EH (cell line): ENCODE measurements around the gene TUSC2.

Experiments used
- DNase-seq: peaks from one replicate; pipeline ENCODE4 v3.0.0-alpha.2; 2015; ENCODE audit warnings: low read depth

The TUSC2 gene, protein sequence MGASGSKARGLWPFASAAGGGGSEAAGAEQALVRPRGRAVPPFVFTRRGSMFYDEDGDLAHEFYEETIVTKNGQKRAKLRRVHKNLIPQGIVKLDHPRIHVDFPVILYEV

DNA sequence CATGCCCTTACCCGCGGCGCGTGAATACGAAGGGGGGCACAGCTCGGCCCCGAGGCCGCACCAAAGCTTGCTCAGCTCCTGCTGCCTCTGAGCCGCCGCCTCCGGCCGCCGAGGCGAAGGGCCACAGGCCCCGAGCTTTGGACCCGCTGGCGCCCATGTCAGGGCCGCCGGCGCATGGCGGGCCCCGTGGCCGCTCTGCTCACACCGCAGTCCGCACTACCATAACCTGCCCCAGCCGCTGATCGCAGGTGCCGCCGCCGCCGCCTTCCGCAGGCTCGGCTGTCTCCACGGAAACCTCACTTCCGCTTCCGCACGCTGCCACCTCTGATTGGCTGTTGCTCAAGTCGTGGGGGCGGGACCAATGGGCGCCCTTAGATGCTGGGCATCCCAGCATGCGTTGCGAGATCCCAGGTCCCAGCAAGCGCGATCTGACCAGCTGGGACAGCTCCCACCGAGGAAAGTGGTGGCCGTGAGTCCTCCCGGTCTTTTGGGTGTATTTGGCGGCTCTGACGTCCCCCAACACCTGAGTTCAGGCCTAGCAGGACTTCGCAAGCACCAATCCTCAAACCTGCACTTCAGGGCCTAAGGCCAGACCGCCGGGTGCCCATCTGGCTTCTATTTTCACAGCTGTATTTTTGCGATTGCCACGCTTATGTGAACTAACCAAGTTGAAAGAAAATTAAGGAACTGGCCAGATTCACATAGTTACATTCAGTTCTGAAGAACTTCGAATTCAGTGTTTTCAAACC, at the start of gene TUSC2:
TSS of gene TUSC2 (minus strand) at position 281 of the 749 bp plus-strand sequence. CDS start at position 157, 124 bp downstream.
- peak; percentile 96 for DNase-seq

DNA sequence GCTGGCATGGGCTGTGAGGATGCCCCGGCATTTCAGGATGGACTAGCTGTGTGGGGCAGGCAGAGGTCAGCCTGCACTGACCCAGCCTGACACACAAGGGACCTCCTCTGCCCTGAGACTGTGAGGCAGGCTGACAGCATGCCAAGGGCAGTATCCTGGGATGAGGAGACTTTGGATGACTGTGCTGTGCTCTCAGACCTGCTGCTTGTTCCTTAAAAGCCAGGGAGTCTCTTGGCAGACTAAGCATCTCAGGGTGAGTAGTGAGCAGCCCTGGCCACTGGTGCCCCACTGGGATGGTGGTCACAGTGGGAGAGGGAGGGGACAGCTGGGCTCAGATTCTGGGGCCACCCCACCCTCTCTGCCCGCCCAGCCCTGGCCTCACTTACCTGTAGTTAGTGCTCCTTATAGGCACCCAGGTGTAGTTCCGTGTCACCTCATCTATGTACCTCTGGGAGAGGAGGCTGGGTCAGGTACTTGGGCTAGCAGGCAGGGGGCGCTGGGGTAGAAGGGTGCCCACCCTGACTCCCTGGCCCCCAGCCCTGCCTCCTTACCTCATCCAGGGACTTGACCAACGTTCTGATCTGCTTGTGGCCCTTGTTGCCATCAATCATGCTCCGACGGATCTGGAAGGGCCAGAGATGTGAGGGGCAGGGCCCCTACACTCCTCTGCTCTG, 47.4 kb upstream of the TUSC2 start:
- DNase-seq: no peak

DNA sequence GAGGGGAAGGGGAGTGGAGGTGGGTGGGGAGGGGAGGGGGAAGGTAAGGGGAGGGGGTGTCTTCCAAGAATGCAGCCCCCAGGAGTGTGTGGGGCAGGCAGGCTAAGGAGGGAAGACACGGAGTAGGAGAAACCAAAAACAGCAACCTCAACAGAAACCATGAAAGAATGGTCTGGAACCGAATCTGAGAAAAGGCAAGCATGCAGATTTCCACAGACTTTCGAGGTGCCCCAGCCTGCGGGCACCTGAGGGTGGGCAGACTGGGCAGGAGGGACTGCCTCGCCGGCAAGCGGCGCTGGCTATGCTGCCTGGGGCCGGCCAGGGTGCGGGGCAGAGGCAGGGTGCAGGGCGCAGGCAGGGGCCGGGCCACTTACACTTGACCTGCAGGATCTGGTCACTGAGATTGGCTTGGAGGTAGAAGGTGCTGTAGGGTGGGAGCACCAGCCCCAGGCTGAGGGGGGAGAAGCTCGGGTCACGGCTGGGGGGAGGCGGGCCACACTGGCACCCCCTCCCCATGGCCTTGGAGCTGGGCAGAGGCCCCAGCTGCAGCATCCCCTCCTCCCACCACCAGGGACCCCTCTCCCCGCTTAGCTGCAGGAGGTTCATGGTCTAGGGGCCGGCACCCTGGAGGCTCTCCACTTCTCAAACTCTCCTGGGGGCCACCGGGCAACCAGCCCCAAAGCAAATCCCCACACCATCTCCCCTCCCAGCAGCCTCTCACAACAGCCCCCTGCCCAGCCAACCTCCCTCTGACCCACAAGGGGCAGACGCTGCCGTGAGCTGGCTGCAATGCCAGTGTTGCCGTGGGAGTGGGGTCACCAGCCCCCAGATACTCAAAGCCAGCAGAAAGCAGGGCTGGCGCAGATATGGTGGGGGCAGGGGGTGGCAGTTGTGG, 46.6 kb upstream of the TUSC2 start:
- no peak for DNase-seq

DNA sequence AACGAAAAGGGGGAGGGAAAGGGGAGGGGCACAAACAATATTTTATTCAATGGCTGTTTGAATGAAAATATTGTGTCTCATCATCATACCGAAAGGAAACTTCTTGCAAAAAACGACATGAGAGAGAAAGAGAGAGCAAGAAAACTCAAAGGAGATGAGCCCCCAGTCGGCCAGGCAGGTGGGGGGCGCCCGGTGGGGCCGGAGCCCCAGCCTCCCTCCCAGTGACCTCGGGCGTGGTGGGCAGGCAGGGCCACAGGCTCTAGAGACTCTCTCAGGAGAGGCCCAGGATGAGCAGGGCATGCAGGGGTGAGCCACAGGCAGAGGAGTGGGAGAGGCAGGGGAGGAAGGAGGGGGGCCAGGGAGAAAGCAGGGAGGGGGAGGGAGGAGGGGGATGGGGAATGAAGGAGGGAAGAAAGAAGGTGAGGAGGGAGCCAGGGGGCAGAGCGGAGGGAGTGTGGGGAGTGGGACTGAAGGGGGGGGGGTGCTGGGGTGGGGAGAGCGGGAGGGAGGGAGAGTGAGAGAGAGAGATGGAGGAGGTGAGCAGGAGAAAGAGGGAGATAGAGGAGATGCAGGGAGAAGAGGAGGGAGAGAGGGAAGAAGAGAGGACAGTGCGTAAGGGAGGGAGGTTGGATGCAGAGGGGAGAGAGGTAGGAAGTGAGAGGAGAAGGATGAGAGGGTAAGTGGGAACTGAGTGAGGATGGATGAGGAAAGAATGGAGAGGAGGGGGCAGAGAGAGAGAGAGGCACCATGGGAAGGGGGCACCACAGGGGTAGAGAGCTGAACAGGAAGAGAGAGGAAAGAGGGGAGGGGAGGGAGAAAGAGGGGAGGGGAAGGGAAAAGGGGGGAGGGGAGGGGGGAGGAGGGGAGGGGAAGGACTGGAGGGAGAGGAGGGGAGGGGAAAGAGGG, 45.4 kb upstream of the TUSC2 start:
- DNase-seq: no peak

DNA sequence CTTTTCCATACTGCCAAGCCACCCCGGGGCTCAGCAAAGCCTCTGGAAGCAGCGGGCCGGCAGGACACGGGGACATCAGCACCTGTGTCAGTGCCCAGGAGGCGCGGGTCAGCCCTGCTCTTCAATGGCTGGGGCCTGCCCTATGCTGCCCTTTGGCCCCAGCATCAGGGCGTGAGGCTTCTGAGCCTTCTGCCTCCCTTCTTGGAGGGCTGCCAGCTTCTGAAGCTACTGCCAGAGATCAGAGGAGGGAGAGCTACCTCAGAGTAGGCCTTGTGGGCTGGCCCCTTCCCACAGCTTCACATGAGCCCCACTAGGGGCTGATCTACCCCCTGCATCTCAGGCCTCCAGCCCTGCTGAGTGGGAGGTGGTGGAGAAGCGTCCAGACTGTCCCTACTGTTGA, 44.3 kb upstream of the TUSC2 start:
- no peak for DNase-seq

DNA sequence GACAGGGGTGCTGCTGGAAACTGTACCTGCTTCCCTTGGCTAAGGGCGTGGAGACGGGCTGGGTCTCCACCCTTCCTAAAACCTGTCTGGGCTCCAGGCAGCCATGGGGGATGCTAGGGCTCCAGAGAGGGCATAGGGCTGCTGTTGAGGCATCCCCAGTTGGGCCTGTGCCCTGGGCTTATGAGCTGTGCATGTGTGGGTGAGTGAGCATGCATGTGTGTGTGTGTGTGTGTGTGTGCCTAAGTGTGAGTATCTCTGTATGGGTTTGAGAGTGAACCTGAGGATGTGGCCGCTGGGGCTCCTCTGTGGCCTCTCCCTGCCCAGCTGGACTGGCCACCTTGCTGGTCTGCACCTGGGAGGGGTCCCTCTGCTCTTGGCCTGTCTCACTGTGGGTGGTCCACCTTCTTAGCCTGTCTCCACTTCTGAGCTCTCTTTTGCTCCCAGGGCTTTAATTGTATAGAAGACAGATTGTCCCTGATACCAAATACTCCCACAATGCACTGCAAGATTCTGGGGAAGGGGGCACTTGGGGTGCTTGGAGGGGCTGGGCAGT, 43.2 kb upstream of the TUSC2 start:
- no peak for DNase-seq

DNA sequence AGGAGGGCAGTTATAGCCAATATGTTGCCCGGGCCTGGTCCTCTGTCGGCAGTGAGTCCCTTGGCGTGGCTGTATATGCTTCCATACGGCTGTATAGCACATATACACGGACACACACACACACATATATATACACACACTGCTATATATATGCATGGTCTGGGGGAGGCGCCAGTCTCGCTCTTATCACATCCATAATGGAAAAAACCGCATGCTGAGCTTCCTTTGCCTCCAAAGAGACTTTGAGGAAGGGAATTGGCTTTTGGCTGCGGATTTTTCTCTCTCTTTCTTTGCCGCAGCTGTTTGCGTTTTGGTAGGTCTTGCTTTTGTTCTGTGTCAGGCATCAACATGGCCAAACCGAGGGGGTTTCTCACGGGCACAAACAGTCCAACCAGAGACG, 42.6 kb upstream of the TUSC2 start:
- DNase-seq: no peak

DNA sequence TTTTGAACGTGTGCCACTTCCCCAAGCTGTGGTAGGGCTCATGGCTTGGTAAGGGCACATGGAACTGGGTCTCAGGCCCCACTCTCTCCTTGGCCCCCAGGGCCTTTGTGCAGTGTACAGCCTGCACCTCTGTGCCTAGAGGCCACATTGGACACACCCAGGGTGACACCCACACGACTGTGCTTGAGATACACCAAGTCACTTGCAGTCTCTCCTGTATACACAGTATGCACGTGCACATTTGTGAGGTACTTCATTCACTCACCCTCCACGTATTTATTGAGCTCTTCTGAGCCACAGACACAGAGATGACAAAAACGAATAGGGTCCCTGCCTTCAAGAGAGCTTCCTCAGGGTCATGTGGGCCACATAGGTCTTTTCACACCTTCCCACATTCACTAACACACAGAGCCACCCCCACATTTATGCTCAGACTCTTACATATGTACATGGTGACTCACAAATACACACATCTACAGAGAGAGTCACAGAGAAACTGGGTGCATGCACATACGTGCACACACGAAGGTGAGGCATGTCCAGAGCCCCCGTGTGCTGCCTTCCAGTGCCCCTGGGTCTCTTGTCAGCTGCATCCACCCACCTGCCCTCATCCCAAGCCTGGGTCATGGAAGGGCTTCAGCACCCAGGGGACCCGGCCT, 41.1 kb upstream of the TUSC2 start:
- no peak for DNase-seq

DNA sequence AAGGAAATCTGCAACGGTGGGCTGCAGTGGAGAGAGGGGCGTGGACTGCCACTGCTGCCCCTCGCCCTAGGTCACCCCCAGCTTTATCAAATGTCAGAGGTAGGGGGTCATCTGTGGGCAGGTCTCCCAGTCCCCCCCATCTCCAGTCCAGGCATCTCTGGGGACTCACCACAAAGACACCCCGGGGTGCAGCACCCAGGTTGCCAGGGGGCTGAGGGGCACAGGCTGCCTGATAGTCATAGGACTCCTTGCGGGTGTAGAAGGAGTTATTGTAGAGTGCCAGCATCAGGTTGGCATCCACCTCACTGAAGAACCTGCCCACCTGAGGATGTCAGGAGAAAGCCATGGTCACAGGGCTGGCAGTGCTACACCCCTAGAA, 37.8 kb upstream of the TUSC2 start:
- no peak for DNase-seq

DNA sequence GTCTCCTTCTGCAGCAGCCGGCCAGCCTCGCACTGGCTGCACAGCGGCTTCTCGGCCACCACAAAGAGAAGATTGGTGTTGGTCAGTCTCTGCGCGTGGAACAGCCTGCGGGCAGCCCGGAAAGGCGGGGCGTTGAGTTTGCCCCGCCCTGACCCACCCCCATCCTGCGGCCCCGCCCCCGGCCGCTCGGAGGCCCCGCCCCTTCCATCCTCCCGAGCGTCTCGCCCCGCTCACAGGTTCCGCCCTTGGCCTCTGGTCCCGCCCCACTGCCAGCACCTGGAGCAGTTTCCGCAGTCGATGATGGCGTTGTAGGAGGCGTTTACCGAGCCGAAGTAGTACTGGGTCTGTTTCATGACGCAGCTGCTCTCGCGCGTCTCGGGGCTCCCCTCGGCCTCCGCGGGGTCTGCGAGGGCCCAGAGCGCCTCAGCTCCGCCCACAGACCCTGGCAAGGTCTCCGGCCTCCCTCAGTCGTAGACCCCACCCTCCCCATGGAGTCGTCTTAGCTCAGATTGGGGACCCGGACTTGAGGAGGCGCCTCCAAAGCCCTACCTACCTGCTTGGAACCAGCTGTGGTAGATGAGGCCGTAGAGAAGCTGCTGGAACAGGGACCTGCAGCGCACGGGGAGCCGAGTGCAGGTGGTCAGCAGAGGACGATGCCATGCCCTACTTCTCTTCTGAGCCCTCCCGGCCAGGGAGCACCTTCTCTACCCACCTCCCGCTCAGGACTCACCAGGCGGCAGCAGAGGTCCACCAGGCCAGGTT, 37.2 kb upstream of the TUSC2 start:
- DNase-seq: peak; percentile 72

DNA sequence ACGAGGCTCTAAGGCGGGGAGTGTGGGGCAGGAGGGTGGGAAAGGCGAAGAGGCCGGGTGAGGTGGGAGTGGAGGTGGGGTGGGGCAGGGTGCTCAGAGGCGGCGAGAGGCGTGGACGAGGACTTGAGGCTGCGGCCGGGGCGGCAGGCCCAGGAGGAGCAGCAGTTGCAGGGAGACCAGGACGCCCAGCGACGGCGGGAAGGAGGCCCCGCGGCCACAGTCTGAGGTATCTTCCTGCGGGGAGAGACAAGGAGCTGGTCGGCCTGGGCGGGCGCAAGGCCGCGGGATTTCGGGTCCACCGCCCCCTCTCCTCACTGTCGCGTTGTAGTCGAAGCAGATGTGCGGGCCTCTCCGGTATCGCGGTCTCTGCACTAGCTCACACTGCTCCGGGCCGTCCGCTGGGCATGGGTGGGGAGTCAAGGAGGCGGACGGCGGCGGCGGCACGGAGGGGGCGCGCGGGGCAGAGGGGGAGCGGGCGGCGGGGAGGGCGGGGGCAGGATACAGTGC, 36.6 kb upstream of the TUSC2 start:
- no peak for DNase-seq

DNA sequence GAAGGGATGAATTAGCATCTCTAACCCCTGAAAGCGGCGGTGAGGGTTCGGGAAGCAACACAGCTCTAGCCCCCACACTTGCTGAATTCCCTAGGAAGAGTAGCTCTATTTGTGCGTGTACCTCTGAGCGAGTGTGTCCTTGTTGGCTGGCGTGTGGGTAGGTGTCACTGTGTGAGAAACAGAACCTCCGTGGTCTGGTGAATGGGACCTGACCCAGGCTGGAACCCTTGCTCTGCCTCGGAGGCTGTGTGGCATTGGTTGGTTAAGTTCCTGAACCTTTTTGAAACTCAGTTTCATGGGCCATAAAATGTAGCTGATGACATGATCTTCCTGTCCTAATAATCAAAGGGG, 31.7 kb upstream of the TUSC2 start:
- no peak for DNase-seq

DNA sequence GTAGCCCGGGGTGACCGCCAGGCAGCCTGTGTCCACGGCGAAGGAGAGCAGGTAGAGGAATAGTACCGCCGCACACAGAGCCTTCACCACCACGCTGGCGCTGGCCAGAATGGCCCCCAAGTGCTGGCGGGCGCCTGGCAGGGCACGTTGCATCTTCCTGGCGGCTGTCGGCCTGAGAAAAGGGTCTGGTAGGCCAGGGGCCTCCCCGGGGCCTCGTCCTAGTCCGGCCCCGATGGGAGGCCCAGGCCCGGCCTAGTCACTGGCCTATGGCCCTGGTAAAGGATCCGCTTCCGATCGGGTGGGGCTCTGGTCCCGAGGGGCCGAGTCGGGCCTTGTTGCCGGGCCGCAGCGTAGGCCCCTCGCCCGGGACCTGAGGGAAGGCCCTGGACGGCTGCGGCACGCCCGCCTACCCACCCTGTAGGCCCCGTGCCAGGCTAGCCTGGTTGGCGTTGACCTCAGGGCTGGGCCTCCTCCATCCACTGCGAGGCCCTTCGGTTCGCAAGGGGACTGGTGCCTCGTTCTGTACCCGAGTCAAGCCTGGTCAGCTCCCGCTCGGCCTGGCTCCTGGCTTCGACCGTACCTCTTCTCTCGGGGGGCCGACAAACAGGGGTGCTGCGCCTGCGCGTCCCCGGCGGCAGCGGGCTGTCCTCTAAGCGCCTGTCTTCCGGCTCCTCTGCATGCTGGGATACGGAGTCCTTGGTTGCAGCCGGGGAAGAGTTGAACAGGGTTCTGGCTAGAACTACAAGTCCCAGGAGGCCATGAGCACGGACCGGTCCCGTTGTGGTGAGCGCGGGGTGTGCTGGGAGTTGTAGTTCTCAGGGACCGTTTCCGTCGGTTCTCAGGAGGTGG, 31.1 kb upstream of the TUSC2 start, which contains the start of gene TMEM115:
TSS of gene TMEM115 (minus strand) at position 611 of the 849 bp plus-strand sequence. CDS start at position 153, 458 bp downstream.
- DNase-seq: peak; percentile 100

DNA sequence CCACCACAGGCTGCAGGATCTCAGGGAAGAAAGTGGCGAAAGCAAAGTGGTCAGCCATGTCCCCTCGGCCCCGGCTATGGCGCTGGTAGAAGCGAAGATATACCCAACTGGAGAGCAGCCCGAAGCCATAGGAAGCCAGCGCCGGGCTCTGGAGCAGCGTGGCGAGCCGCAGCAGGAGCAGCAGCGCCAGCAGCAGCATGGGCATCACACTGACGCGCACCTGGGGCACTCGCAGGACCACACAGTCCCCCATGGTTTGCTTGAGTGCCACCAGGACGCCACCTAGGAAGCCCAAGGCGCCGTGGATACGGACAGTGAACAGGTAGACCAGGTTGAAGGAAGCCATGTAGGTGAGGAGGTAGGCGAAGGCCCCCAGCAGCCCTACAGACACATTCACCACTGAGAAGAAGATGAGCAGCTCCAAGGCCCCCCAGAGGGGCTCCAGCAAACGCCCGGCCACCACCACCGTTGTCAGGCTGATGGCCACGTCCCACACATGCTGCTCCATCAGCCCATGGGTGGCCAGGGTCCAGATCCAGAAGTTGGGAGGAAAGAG, 30.4 kb upstream of the TUSC2 start:
- no peak for DNase-seq

DNA sequence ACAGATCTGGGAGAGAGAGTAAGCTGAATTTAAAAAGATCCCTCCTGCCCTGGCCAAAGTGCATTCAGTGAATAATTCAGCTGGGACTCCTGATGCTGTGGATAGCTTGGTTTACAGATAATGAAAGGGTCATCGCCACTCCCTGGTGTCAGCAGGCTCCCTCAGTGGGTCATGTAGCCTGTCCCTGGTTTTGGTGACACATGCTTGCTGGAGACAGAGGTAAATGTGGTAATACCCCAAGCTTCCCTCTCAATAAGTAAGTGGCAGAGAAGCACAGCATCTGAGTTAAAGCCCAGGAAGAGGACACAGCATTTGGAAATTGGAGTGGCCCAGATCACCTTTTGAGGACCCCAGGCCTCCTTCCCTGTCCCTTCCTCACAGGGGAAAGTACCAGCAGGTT, 29.5 kb upstream of the TUSC2 start:
- DNase-seq: no peak

DNA sequence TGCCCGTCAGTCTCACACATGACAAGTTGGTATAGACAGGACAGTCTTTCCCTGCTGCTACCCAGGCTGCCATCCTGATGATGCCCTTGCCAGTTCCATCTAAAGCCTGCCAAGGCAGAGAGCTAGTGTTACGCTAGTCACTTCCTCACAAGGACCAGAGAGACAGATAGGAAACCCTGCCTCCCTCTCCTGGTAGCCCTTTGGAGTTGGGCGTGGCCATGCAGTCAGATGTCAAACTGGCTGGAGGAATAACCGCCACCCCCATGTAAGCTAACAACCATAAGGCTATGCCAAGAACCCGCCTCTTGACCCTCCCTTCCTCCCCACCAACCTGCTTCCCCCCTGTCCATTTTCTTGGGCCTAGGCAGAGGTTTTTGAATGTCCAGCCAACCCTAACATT, 28.5 kb upstream of the TUSC2 start:
- peak; percentile 42 for DNase-seq

DNA sequence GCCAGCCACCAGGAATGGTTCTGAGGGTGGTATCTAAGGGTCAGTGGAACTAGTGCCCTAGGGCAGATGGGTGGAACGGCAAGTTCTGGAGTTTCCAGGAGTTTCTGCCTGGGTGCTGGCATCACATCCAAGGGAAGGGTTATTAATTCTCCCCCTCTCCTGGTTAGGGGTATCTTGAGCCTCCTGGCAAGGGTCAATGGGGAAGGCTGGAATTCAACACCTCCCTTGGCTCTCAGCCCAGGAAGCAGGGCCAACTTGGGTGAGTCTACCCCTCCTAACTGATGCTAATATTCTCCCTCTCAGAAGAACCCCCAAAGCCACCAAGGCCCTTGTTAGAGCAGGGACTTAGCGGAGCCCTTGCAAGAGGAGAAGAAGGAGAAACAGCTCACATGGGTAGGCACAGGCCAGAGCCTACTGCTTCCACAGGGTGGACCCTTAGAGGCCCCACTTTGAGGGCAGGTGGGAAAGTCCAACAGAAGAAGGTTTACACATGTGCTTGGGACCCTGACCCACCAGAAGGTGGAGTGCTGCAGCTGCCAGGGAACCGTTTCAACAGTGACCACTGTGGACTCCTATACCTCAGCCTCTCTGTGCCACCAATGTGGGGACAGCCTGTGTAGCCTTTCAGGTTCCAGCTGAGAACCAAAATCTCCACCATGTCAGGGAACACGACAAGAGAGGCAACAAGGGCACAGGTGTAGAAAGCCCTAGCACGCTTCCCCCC, 28.0 kb upstream of the TUSC2 start:
- DNase-seq: no peak

DNA sequence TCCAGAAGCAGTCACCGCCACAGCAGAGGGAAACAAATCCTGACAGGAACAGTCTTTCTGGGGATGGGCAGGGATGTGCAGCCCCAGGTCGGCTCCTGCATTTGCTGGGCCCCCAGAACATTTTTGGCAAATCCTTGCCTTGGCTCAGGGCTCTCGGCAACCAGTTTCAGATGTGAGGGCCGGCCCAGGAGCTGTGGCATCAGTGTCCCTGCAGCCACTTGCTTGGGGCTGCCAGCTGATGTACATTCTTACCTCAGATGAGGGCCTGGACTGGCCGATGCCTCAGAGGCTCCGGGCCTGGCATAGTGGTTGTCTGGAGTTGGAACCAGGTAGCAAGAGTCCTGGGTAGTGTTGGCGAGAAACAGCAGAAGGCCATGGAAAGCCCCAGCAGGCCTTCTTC, 26.8 kb upstream of the TUSC2 start:
- no peak for DNase-seq
